ENCODE results near the gene PGK1.

DNA sequence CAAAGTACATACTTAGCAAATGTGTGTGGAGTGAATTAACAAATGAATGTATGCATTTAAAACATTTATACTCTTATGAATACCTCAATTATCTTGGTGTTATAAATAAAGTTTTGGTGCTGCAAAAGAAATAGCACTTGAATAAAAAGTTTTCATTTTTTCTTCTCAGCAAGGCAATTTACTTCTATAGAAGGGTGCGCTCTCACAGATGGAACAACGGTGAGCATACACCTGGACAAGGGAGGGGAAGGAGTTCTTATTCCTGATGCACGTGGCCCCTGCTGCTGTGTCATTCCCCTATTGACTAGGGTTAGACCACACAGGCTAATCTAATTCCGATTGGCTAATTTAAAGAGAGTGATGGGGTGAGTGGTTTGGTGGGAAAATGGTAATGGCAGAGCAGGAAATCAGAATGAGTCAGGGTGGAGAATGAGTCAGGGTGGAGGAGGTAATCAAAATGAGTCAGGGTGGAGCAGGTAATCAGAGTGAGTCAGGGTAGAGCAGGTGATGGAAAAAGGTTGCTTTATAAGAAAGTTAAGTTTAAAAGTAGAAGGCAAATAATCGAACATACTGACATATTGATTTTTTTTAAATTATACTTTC lies 28.2 kb upstream of the PGK1 start:
- TF ChIP-seq POLR2A (IDR thresholded peaks at IDR 0.05) (no peak), CTCF (IDR thresholded peaks at IDR 0.05) (no peak)

Data from heart left ventricle (tissue), 13 donors.